Measurements from ENCODE around the gene IL1RAP.

DNA sequence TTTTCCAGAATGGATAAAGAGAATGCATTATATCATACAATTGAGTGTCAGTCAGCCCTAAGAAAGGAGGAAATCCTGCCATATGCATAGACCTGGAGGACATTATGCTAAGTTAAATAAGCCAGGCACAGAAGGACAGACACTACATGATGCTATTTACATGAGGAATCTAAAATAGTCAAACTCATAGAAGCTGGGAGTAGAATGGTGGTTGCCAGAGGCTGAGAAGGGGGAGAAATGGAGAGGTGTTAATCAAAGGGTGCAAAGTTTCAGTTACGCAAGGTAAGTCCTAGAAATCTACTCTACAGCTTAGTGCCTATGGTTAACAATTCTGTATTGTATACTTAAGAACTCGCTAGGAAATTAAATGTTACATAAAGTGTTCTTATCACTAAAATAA lies 66.5 kb downstream of the IL1RAP start:
- TF ChIP-seq EGR1 (IDR thresholded peaks at IDR 0.05) (no peak), CEBPB (IDR thresholded peaks at IDR 0.05) (no peak), RAD21 (IDR thresholded peaks at IDR 0.05; ENCODE audit: low read depth) (no peak), EP300 (IDR thresholded peaks at IDR 0.05; ENCODE audit: borderline replicate concordance) (no peak), CREB1 (IDR thresholded peaks at IDR 0.05; ENCODE audit: low read depth) (no peak), TAF1 (IDR thresholded peaks at IDR 0.05; ENCODE audit: low read depth) (no peak), YY1 (IDR thresholded peaks at IDR 0.05; ENCODE audit: low read depth) (no peak), FOXM1 (IDR thresholded peaks at IDR 0.05; ENCODE audit: borderline replicate concordance, low read depth) (no peak), TEAD4 (IDR thresholded peaks at IDR 0.05) (no peak), TCF12 (IDR thresholded peaks at IDR 0.05; ENCODE audit: low read depth) (no peak)
- TF ChIP-seq, protein P1, sequence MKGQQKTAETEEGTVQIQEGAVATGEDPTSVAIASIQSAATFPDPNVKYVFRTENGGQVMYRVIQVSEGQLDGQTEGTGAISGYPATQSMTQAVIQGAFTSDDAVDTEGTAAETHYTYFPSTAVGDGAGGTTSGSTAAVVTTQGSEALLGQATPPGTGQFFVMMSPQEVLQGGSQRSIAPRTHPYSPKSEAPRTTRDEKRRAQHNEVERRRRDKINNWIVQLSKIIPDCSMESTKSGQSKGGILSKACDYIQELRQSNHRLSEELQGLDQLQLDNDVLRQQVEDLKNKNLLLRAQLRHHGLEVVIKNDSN (IDR thresholded peaks at IDR 0.05) = no peak
- TF ChIP-seq, protein P2, sequence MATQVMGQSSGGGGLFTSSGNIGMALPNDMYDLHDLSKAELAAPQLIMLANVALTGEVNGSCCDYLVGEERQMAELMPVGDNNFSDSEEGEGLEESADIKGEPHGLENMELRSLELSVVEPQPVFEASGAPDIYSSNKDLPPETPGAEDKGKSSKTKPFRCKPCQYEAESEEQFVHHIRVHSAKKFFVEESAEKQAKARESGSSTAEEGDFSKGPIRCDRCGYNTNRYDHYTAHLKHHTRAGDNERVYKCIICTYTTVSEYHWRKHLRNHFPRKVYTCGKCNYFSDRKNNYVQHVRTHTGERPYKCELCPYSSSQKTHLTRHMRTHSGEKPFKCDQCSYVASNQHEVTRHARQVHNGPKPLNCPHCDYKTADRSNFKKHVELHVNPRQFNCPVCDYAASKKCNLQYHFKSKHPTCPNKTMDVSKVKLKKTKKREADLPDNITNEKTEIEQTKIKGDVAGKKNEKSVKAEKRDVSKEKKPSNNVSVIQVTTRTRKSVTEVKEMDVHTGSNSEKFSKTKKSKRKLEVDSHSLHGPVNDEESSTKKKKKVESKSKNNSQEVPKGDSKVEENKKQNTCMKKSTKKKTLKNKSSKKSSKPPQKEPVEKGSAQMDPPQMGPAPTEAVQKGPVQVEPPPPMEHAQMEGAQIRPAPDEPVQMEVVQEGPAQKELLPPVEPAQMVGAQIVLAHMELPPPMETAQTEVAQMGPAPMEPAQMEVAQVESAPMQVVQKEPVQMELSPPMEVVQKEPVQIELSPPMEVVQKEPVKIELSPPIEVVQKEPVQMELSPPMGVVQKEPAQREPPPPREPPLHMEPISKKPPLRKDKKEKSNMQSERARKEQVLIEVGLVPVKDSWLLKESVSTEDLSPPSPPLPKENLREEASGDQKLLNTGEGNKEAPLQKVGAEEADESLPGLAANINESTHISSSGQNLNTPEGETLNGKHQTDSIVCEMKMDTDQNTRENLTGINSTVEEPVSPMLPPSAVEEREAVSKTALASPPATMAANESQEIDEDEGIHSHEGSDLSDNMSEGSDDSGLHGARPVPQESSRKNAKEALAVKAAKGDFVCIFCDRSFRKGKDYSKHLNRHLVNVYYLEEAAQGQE (IDR thresholded peaks at IDR 0.05; ENCODE audit: low read depth) = no peak
- TF ChIP-seq, protein P3, sequence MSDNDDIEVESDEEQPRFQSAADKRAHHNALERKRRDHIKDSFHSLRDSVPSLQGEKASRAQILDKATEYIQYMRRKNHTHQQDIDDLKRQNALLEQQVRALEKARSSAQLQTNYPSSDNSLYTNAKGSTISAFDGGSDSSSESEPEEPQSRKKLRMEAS (IDR thresholded peaks at IDR 0.05) = no peak

Data from Ishikawa (cell line).